Right ventricle myocardium inferior (tissue), 1 donor: ENCODE measurements around the gene CDON. TPM values are rescaled to one million over a fixed set of nuclear protein-coding genes. Genes with fewer than 3 reads are reported as not detected.

ENCODE experiments used
- ATAC-seq: fragments of 200-7000 bp; cut with Tn5 transposase; one replicate; pipeline ENCODE4 v1.9.1; 2020; ENCODE audit warnings: mild to moderate bottlenecking, moderate library complexity
- DNase-seq: peaks from one replicate; pipeline ENCODE4 v3.0.0; 2021; ENCODE audit errors: missing footprints
- intact Hi-C: fragments of 100-400 bp; cut with DNase I; formaldehyde crosslinking; loops from one replicate; pipeline ENCODE4 v1.11.0; 2022
- total RNA-seq: library from RNA; stranded (reverse); fragmentation: NEBNext Ultra II Directional; extraction: Animal tissue kit (Norgen Biotek cat#: 25700); gene quantifications from one replicate; pipeline ENCODE4 v1.2.1, GENCODE V29; 2021
- donor health status: DM: no; HTN: yes; CAD: no; lungs with severe emphysema.

CDON gene
- total RNA-seq, 1 donor from 2014 or later, result 18.6 TPM

GRCh38 chr11:125940145-125940544 is 122.5 kb downstream of the CDON start:
- intact Hi-C loops, result loop anchor here (5.0 kb wide), 2 partner anchors 122 to 252 kb away; partner anchors contain the start of gene CDON
- DNase-seq (no peak), ATAC-seq (no peak)

- ATAC-seq (peak; percentile 30), DNase-seq (no peak)
- intact Hi-C loops, result no loop called here
Measured at GRCh38 chr11:125939081-125939521, 123.6 kb downstream of the CDON start.

GRCh38 chr11:125938418-125938817 is 124.2 kb downstream of the CDON start:
- intact Hi-C loops, result no loop called here
- DNase-seq, result no peak
- ATAC-seq, result no peak

- ATAC-seq, result no peak
- intact Hi-C loops, result no loop called here
- no peak for DNase-seq
Measured at GRCh38 chr11:125935618-125936199, 127.0 kb downstream of the CDON start.

GRCh38 chr11:125935056-125935455 is 127.6 kb downstream of the CDON start:
- intact Hi-C loops, result no loop called here
- ATAC-seq, result no peak
- no peak for DNase-seq

- DNase-seq (no peak), ATAC-seq (no peak)
- intact Hi-C loops, result no loop called here
Measured at GRCh38 chr11:125934473-125934872, 128.2 kb downstream of the CDON start.

GRCh38 chr11:125933030-125933813 is 129.4 kb downstream of the CDON start:
- ATAC-seq (no peak), DNase-seq (no peak)
- intact Hi-C loops, result no loop called here

GRCh38 chr11:125932301-125932700 is 130.4 kb downstream of the CDON start:
- DNase-seq, result no peak
- intact Hi-C loops, result no loop called here
- no peak for ATAC-seq

- intact Hi-C loops, result no loop called here
- ATAC-seq, result no peak
- DNase-seq, result no peak
Measured at GRCh38 chr11:125931668-125932067, 131.0 kb downstream of the CDON start.

- no peak for DNase-seq
- intact Hi-C loops, result no loop called here
- no peak for ATAC-seq
Measured at GRCh38 chr11:125931116-125931515, 131.6 kb downstream of the CDON start.

GRCh38 chr11:125930076-125930450 is 132.6 kb downstream of the CDON start:
- ATAC-seq (no peak), DNase-seq (no peak)
- intact Hi-C loops, result no loop called here

GRCh38 chr11:125929445-125930075 is 133.1 kb downstream of the CDON start:
- intact Hi-C loops, result no loop called here
- ATAC-seq, result no peak

GRCh38 chr11:125926682-125927081 is 136.0 kb downstream of the CDON start:
- intact Hi-C loops, result no loop called here
- DNase-seq (no peak), ATAC-seq (no peak)

More at GRCh38 chr11:125929445-125930075, 133.1 kb downstream of the CDON start:
- no peak for DNase-seq

GRCh38 chr11:125925804-125926203 is 136.9 kb downstream of the CDON start:
- ATAC-seq (no peak), DNase-seq (no peak)
- intact Hi-C loops, result no loop called here

- ATAC-seq, result no peak
- DNase-seq, result no peak
- intact Hi-C loops, result no loop called here
Measured at GRCh38 chr11:125925247-125925740, 137.4 kb downstream of the CDON start.

GRCh38 chr11:125924384-125925007 is 138.2 kb downstream of the CDON start:
- DNase-seq, result no peak
- intact Hi-C loops, result no loop called here
- no peak for ATAC-seq

GRCh38 chr11:125923633-125924032 is 139.0 kb downstream of the CDON start:
- ATAC-seq (no peak), DNase-seq (no peak)
- intact Hi-C loops, result loop anchor here (1.0 kb wide), 1 partner anchor 271 kb away; no protein-coding TSS in a partner anchor

GRCh38 chr11:125923012-125923579 is 139.6 kb downstream of the CDON start:
- DNase-seq (no peak), ATAC-seq (peak; percentile 82)
- intact Hi-C loops, result loop anchor here (1.0 kb wide), 1 partner anchor 271 kb away; no protein-coding TSS in a partner anchor

GRCh38 chr11:125922156-125922555 is 140.5 kb downstream of the CDON start:
- DNase-seq, result no peak
- no peak for ATAC-seq
- intact Hi-C loops, result no loop called here
